Tibial nerve (tissue), 4 donors: ENCODE measurements around the gene OAT. TPM values are rescaled to one million over a fixed set of nuclear protein-coding genes. Genes with fewer than 3 reads are reported as not detected.

ENCODE experiments used
- DNase-seq, 2 donors: peaks; one replicate each; pipeline ENCODE4 v3.0.0-alpha.2; 2019; ENCODE audit warnings: low spot score in 2 of 2
- H3K27ac ChIP-seq, 4 donors: fragments of 200-600 bp; sonication (generic) in 3 of 4; one replicate each; pipeline ENCODE4 v1.5.1; 2017 to 2019; ENCODE audit warnings: mild to moderate bottlenecking in 1 of 4
- H3K27me3 ChIP-seq, 2 donors: fragments of 200-600 bp; sonication (generic) in 1 of 2; one replicate each; pipeline versions ENCODE4 v1.5.1 to v1.6.0; 2017 to 2019
- H3K36me3 ChIP-seq, 3 donors: fragments of 200-600 bp; sonication (generic); one replicate each; pipeline ENCODE4 v1.5.1; 2018 to 2019
- H3K4me1 ChIP-seq, 4 donors: fragments of 200-600 bp; sonication (generic) in 3 of 4; one replicate each; pipeline ENCODE4 v1.5.1; 2017 to 2019
- H3K4me3 ChIP-seq, 4 donors: fragments of 200-600 bp; sonication (generic) in 3 of 4; one replicate each; pipeline ENCODE4 v1.5.1; 2017 to 2019; ENCODE audit warnings: mild to moderate bottlenecking in 1 of 4, moderate library complexity in 1 of 4
- H3K9me3 ChIP-seq, 4 donors: fragments of 200-600 bp; sonication (generic) in 3 of 4; one replicate each; pipeline ENCODE4 v1.5.1; 2017 to 2019
- CTCF ChIP-seq, 5 experiments: fragments of 200-600 bp in 3 of 5; fragments of 450-650 bp in 2 of 5; sonication (generic) in 3 of 5; IDR thresholded peaks; one replicate each; pipeline ENCODE4 v1.5.1; 2016 to 2019; ENCODE audit warnings: antibody characterized with exemption in 5 of 5, mild to moderate bottlenecking in 3 of 5, moderate library complexity in 2 of 5
- EP300 ChIP-seq, 2 donors: sonication (generic); formaldehyde crosslinking; IDR thresholded peaks; one replicate each; pipeline ENCODE4 v1.6.1; 2017; ENCODE audit warnings: antibody characterized with exemption in 2 of 2, mild to moderate bottlenecking in 1 of 2
- POLR2A ChIP-seq, 2 donors: fragments of 450-650 bp; IDR thresholded peaks; one replicate each; pipeline ENCODE4 v1.6.1; 2017; ENCODE audit warnings: antibody characterized with exemption in 2 of 2, mild to moderate bottlenecking in 2 of 2, moderate library complexity in 2 of 2
- WGBS, 2 donors: methylation state at CpG; one replicate each; pipeline ENCODE4 v1.1.5; 2018; 5-methylcytosine and 5-hydroxymethylcytosine counted together
- total RNA-seq, 4 donors: library from RNA; depleted of rRNA; stranded (reverse); fragments of >200 nt; gene quantifications; one replicate each; pipeline ENCODE4 v1.1.0, GENCODE V29; 2016

Gene OAT
- total RNA-seq, 4 donors from 2014 or later: 43.0 to 67.9 (median 58.3) TPM

GRCh38 chr10:124433461-124433860 lies 14.7 kb upstream of the OAT start:
- 76 to 81% methylated on average over 3 of the region's 3 CpGs for WGBS, 2 donors
- no peak for DNase-seq
- Histone ChIP-seq H3K36me3 (no peaks in the 10 kb centered on the region), H3K4me3 (no peak overlapping the region), H3K27me3 (peaks cover 0 to 5% of the 10 kb centered on the region in 2 donors), H3K9me3 (no peaks in the 10 kb centered on the region), H3K4me1 (no peaks in the 10 kb centered on the region), H3K27ac (no peak overlapping the region)
- TF ChIP-seq POLR2A (IDR thresholded peaks at IDR 0.05) (no peak), CTCF (IDR thresholded peaks at IDR 0.05) (no peak), EP300 (IDR thresholded peaks at IDR 0.05) (no peak)

- Histone ChIP-seq H3K36me3 (no peaks in the 10 kb centered on the region), H3K4me3 (no peak overlapping the region), H3K4me1 (no peaks in the 10 kb centered on the region), H3K27me3 (peaks cover 0 to 27% of the 10 kb centered on the region in 2 donors), H3K9me3 (no peaks in the 10 kb centered on the region), H3K27ac (no peak overlapping the region)
- 94 to 95% methylated on average over 4 of the region's 4 CpGs for WGBS, 2 donors
- DNase-seq: no peak
- no peak for TF ChIP-seq EP300 (IDR thresholded peaks at IDR 0.05)
- TF ChIP-seq POLR2A (IDR thresholded peaks at IDR 0.05): no peak
- TF ChIP-seq CTCF (IDR thresholded peaks at IDR 0.05): no peak
These were observed 11.4 kb upstream of the OAT start for GRCh38 chr10:124430077-124430476.

GRCh38 chr10:124429576-124429975 lies 10.9 kb upstream of the OAT start:
- Histone ChIP-seq H3K4me3 (no peak overlapping the region), H3K4me1 (no peaks in the 10 kb centered on the region), H3K9me3 (no peaks in the 10 kb centered on the region), H3K36me3 (no peaks in the 10 kb centered on the region), H3K27ac (no peak overlapping the region), H3K27me3 (peaks cover 0 to 27% of the 10 kb centered on the region in 2 donors)
- TF ChIP-seq EP300 (IDR thresholded peaks at IDR 0.05) (no peak), POLR2A (IDR thresholded peaks at IDR 0.05) (no peak), CTCF (IDR thresholded peaks at IDR 0.05) (no peak)
- WGBS, 2 donors: 61 to 67% methylated on average over 5 of the region's 5 CpGs
- DNase-seq: no peak

GRCh38 chr10:124428207-124428777 lies 9.6 kb upstream of the OAT start:
- Histone ChIP-seq H3K4me1 (no peaks in the 10 kb centered on the region), H3K36me3 (no peaks in the 10 kb centered on the region), H3K4me3 (no peak overlapping the region), H3K27me3 (peaks cover 0 to 27% of the 10 kb centered on the region in 2 donors), H3K9me3 (no peaks in the 10 kb centered on the region), H3K27ac (no peak overlapping the region)
- 58 to 66% methylated on average over 3 of the region's 3 CpGs for WGBS, 2 donors
- DNase-seq: no peak
- TF ChIP-seq CTCF (IDR thresholded peaks at IDR 0.05): no peak
- no peak for TF ChIP-seq POLR2A (IDR thresholded peaks at IDR 0.05)
- TF ChIP-seq EP300 (IDR thresholded peaks at IDR 0.05): no peak

- no peak overlapping the region for H3K27ac ChIP-seq
- H3K4me3 ChIP-seq: no peak overlapping the region
- H3K27me3 ChIP-seq: peaks cover 0 to 31% of the 10 kb centered on the region in 2 donors
- WGBS, 2 donors: 92 to 93% methylated on average over 4 of the region's 4 CpGs
- no peaks in the 10 kb centered on the region for H3K36me3 ChIP-seq
- TF ChIP-seq CTCF (IDR thresholded peaks at IDR 0.05) (no peak), EP300 (IDR thresholded peaks at IDR 0.05) (no peak), POLR2A (IDR thresholded peaks at IDR 0.05) (no peak)
- no peaks in the 10 kb centered on the region for H3K4me1 ChIP-seq
- DNase-seq: no peak
- no peaks in the 10 kb centered on the region for H3K9me3 ChIP-seq
These were observed 6.7 kb upstream of the OAT start for GRCh38 chr10:124425227-124425962.
